Activated CD4-positive, CD25-positive, alpha-beta regulatory T cell treated with anti-CD3 and anti-CD28 coated beads, Interleukin-2, amount 50 U/mL, for 16 hours (primary cell): ENCODE measurements around the gene B3GNT3.
"Not testable (repeated sequence)": the region's sequence is repeated elsewhere in the genome, so short reads cannot be mapped to it uniquely, and the experiment has no call there.

Experiments
- DNase-seq: peaks from one replicate; pipeline ENCODE4 v3.0.0-alpha.2; 2020; ENCODE audit warnings: low read depth, low spot score

Gene B3GNT3

GRCh38 chr19:17766543-17767131, 28.3 kb upstream of the B3GNT3 start:
- no peak for DNase-seq

GRCh38 chr19:17767559-17767958, 27.4 kb upstream of the B3GNT3 start:
- no peak for DNase-seq

- DNase-seq: no peak
These were observed 24.3 kb upstream of the B3GNT3 start for GRCh38 chr19:17770613-17771012.

GRCh38 chr19:17772172-17772571, 22.8 kb upstream of the B3GNT3 start:
- DNase-seq: no peak

- DNase-seq: no peak
These were observed 19.6 kb upstream of the B3GNT3 start for GRCh38 chr19:17775245-17775927.

GRCh38 chr19:17775991-17776803, 18.7 kb upstream of the B3GNT3 start:
- DNase-seq: no peak

GRCh38 chr19:17777840-17778239, 17.1 kb upstream of the B3GNT3 start:
- not testable (repeated sequence) for DNase-seq

GRCh38 chr19:17778251-17778967, 16.5 kb upstream of the B3GNT3 start:
- DNase-seq: no peak

GRCh38 chr19:17778968-17779929, 15.7 kb upstream of the B3GNT3 start:
- no peak for DNase-seq

GRCh38 chr19:17780781-17781180, 14.2 kb upstream of the B3GNT3 start:
- DNase-seq: no peak

- DNase-seq: not testable (repeated sequence)
These were observed 11.2 kb upstream of the B3GNT3 start for GRCh38 chr19:17783721-17784120.

- peak; percentile 50 for DNase-seq
These were observed 10.5 kb upstream of the B3GNT3 start for GRCh38 chr19:17784201-17785008.

GRCh38 chr19:17787274-17787913, 7.5 kb upstream of the B3GNT3 start:
- DNase-seq: no peak

- DNase-seq: no peak
These were observed 6.3 kb upstream of the B3GNT3 start for GRCh38 chr19:17788632-17789031.

GRCh38 chr19:17790059-17790780, 4.7 kb upstream of the B3GNT3 start:
- no peak for DNase-seq

GRCh38 chr19:17794412-17794730, 567 bp upstream of the B3GNT3 start:
- DNase-seq: no peak

- DNase-seq: no peak
These were observed 538 bp downstream of the B3GNT3 start for GRCh38 chr19:17795495-17795856.

- DNase-seq: no peak
These were observed 1.3 kb downstream of the B3GNT3 start for GRCh38 chr19:17796013-17796837.
